ENCODE results near the gene MAP4K3. TPM values are rescaled to one million over a fixed set of nuclear protein-coding genes. Genes with fewer than 3 reads are reported as not detected.

The MAP4K3 gene
- total and polyA plus RNA-seq, 2 donors (not counting 1 experiment from before 2014, with no cell fraction given), result 1.3 to 28.3 TPM

GRCh38 chr2:39380525-39381150 lies 56.4 kb downstream of the MAP4K3 start:
- H3K4me3 Mint-ChIP-seq, result no peak overlapping the region
- Histone ChIP-seq H3K27me3 (replicated peaks in 1 of 4; ENCODE audit: control extremely low read depth in 1 of 4, control insufficient read depth in 3 of 4, insufficient read depth in 4 of 4, low read length in 3 of 4) (no peaks in the 10 kb centered on the region), H3K36me3 (replicated peaks in 1 of 2; ENCODE audit: control extremely low read depth in 1 of 2, control insufficient read depth in 1 of 2, extremely low read depth in 1 of 2, insufficient read depth in 2 of 2, low read length in 1 of 2) (peaks cover 0 to 3% of the 10 kb centered on the region in 2 experiments), H3K79me2 (ENCODE audit: control insufficient read depth, insufficient read depth, low read length) (no peaks in the 10 kb centered on the region), H3K9me3 (ENCODE audit: control extremely low read depth in 1 of 3, control insufficient read depth in 2 of 3, insufficient read depth in 1 of 3, low read length in 2 of 3) (peaks cover 0 to 3% (median 2%) of the 10 kb centered on the region in 3 donors), H3K4me2 (replicated peaks; ENCODE audit: low read depth, low read length, poor library complexity, severe bottlenecking) (no peak overlapping the region), H4K20me1 (ENCODE audit: control insufficient read depth, insufficient read depth, low read length, poor library complexity, severe bottlenecking) (no peaks in the 10 kb centered on the region), H3K9ac (ENCODE audit: low read length) (no peak overlapping the region), H3K4me3 (ENCODE audit: control extremely low read depth in 1 of 5, extremely low read depth in 1 of 5, insufficient read depth in 1 of 5, low read depth in 2 of 5, low read length in 4 of 5) (no peak overlapping the region), H2AFZ (ENCODE audit: insufficient read depth, low read depth, low read length, poor library complexity, severe bottlenecking) (no peak overlapping the region), H3K27ac (ENCODE audit: low read length in 2 of 2) (no peak overlapping the region), H3K4me1 (ENCODE audit: control insufficient read depth in 2 of 2, insufficient read depth in 2 of 2, low read length in 2 of 2) (peaks cover 9% of the 10 kb centered on the region in 2 donors)
- TF ChIP-seq EZH2 (IDR thresholded peaks at IDR 0.05; ENCODE audit: borderline replicate concordance, insufficient read depth, low read depth, low read length, poor library complexity, severe bottlenecking) (no peak), CTCF (IDR thresholded peaks at IDR 0.05) (no peak)
- WGBS (ENCODE audit: insufficient coverage), result no CpG with 5 or more reads among the region's 2 CpGs
- ATAC-seq (ENCODE audit: low read depth), result no peak
- ChIA-PET POLR2A (no interaction called here), CTCF (interaction anchor here (0.8 to 10.4 kb wide), 16 partner anchors 8 to 433 kb away, joined by 3 to 162 read pairs (median 4); no protein-coding TSS in a partner anchor)
- H3K27ac Mint-ChIP-seq, result no peak overlapping the region
- H3K4me1 Mint-ChIP-seq, result peaks cover 20% of the 10 kb centered on the region
- DNase-seq, result no peak
- H3K9me3 Mint-ChIP-seq (ENCODE audit: insufficient read depth), result peaks cover 2% of the 10 kb centered on the region
- no peaks in the 10 kb centered on the region for H3K27me3 Mint-ChIP-seq
- intact Hi-C loops (cut with micrococcal nuclease), result no loop called here

All from B cell (primary cell).